Common myeloid progenitor, CD34-positive (primary cell): ENCODE measurements around the gene PSMD8.

Experiments
- CTCF ChIA-PET: fragments of 350-600 bp; sonication (Branson Sonifier 250); formaldehyde crosslinking; loops from one replicate; lab custom pipeline; 2021; ENCODE audit warnings: antibody characterized with exemption; lab: Charles Lee
- POLR2A ChIA-PET: fragments of 350-600 bp; sonication (Branson Sonifier 250); formaldehyde crosslinking; loops from one replicate; lab custom pipeline; 2021; ENCODE audit warnings: antibody characterized with exemption; lab: Charles Lee
- DNase-seq, 3 donors: peaks; one replicate each; pipeline versions ENCODE4 v3.0.0 to v3.0.0-alpha.2; 2013
- H3K27ac ChIP-seq, 2 experiments: 1 replicate in 1 of 2; 2 replicates in 1 of 2; pipeline ENCODE4 v1.7.0; 2013; ENCODE audit warnings: inconsistent platforms in 2 of 2, low read length in 2 of 2, mild to moderate bottlenecking in 2 of 2, low read depth in 1 of 2, moderate library complexity in 1 of 2; ENCODE audit not compliant: severe bottlenecking in 2 of 2, insufficient read depth in 1 of 2, poor library complexity in 1 of 2
- H3K27me3 ChIP-seq, 5 experiments: replicated peaks in 2 of 5; 1 replicate in 3 of 5; 2 replicates in 2 of 5; pipeline versions ENCODE4 v1.6.1 to v1.7.0; 2013; ENCODE audit warnings: low read length in 4 of 5, mild to moderate bottlenecking in 2 of 5, moderate library complexity in 2 of 5, inconsistent platforms in 1 of 5; ENCODE audit not compliant: insufficient read depth in 5 of 5, control insufficient read depth in 4 of 5
- H3K36me3 ChIP-seq, 4 experiments: 1 replicate in 2 of 4; 2 replicates in 2 of 4; pipeline versions ENCODE4 v1.6.1 to v1.7.0; 2013; ENCODE audit warnings: low read length in 3 of 4, control low read depth in 1 of 4, mild to moderate bottlenecking in 1 of 4; ENCODE audit not compliant: control insufficient read depth in 4 of 4, insufficient read depth in 4 of 4
- H3K4me1 ChIP-seq, 4 experiments: 1 replicate in 3 of 4; 2 replicates in 1 of 4; pipeline versions ENCODE4 v1.6.1 to v1.7.1; 2013; ENCODE audit warnings: low read length in 3 of 4, mild to moderate bottlenecking in 3 of 4, control low read depth in 1 of 4, inconsistent platforms in 1 of 4, moderate library complexity in 1 of 4; ENCODE audit not compliant: control insufficient read depth in 4 of 4, insufficient read depth in 4 of 4; ENCODE audit errors: control extremely low read depth in 1 of 4
- H3K4me3 ChIP-seq, 7 experiments: 1 replicate in 4 of 7; 2 replicates in 3 of 7; pipeline versions ENCODE4 v1.5.1 to v1.7.0; 2013; ENCODE audit warnings: mild to moderate bottlenecking in 7 of 7, low read length in 6 of 7, moderate library complexity in 6 of 7, inconsistent platforms in 2 of 7, low read depth in 2 of 7, control low read depth in 1 of 7; ENCODE audit not compliant: insufficient read depth in 4 of 7, control insufficient read depth in 1 of 7; ENCODE audit errors: extremely low read depth in 1 of 7
- H3K9me3 ChIP-seq, 5 experiments: 1 replicate in 4 of 5; 2 replicates in 1 of 5; pipeline versions ENCODE4 v1.6.1 to v1.7.1; 2013; ENCODE audit warnings: low read length in 4 of 5, mild to moderate bottlenecking in 2 of 5, inconsistent platforms in 1 of 5, low read depth in 1 of 5, moderate library complexity in 1 of 5; ENCODE audit not compliant: control insufficient read depth in 4 of 5, insufficient read depth in 2 of 5; ENCODE audit errors: control extremely low read depth in 1 of 5
- WGBS: methylation state at CpG from one replicate; pipeline ENCODE4 v1.1.5; 2013; ENCODE audit not compliant: insufficient coverage; 5-methylcytosine and 5-hydroxymethylcytosine counted together

The PSMD8 gene

GRCh38 chr19:38351865-38352395, 22.4 kb upstream of the PSMD8 start:
- POLR2A ChIA-PET: interaction anchor here (0.8 kb wide), 1 partner anchor 8 kb away, joined by 4 read pairs; no protein-coding TSS in a partner anchor

GRCh38 chr19:38352611-38353010, 21.8 kb upstream of the PSMD8 start:
- Histone ChIP-seq H3K27ac (no peak overlapping the region), H3K4me1 (no peaks in the 10 kb centered on the region), H3K27me3 (peaks cover 0 to 9% (median 2%) of the 10 kb centered on the region in 5 experiments), H3K9me3 (no peaks in the 10 kb centered on the region), H3K36me3 (no peaks in the 10 kb centered on the region), H3K4me3 (no peak overlapping the region)
- POLR2A ChIA-PET: no interaction called here
- no peak for DNase-seq
- CTCF ChIA-PET: no interaction called here
- WGBS: 80% methylated on average over 4 of the region's 8 CpGs

More at GRCh38 chr19:38351865-38352395, 22.4 kb upstream of the PSMD8 start:
- Histone ChIP-seq H3K36me3 (no peaks in the 10 kb centered on the region), H3K27ac (no peak overlapping the region), H3K9me3 (no peaks in the 10 kb centered on the region), H3K4me1 (no peaks in the 10 kb centered on the region), H3K27me3 (peaks cover 0 to 9% (median 2%) of the 10 kb centered on the region in 5 experiments), H3K4me3 (no peak overlapping the region)
- 72% methylated on average over 5 of the region's 9 CpGs for WGBS
- CTCF ChIA-PET: interaction anchor here (1.5 kb wide), 1 partner anchor 108 kb away, joined by 3 read pairs; no protein-coding TSS in a partner anchor
- DNase-seq: no peak

- no peak overlapping the region for H3K4me3 ChIP-seq
- DNase-seq: no peak
- no peaks in the 10 kb centered on the region for H3K36me3 ChIP-seq
- CTCF ChIA-PET: no interaction called here
- 94% methylated on average over 14 of the region's 16 CpGs for WGBS
- no peaks in the 10 kb centered on the region for H3K9me3 ChIP-seq
- peaks cover 0 to 39% (median 24%) of the 10 kb centered on the region in 5 experiments for H3K27me3 ChIP-seq
- H3K4me1 ChIP-seq: peaks cover 0 to 1% (median 0%) of the 10 kb centered on the region in 4 experiments
- POLR2A ChIA-PET: no interaction called here
- no peak overlapping the region for H3K27ac ChIP-seq
These were observed 18.3 kb upstream of the PSMD8 start for GRCh38 chr19:38355728-38356725.

- Histone ChIP-seq H3K9me3 (no peaks in the 10 kb centered on the region), H3K36me3 (no peaks in the 10 kb centered on the region), H3K27me3 (peaks cover 0 to 44% (median 24%) of the 10 kb centered on the region in 5 experiments), H3K4me1 (peaks cover 0 to 18% (median 14%) of the 10 kb centered on the region in 4 experiments), H3K27ac (no peak overlapping the region), H3K4me3 (no peak overlapping the region)
- CTCF ChIA-PET: interaction anchor here (1.4 kb wide), 1 partner anchor 10 kb away, joined by 3 read pairs; no protein-coding TSS in a partner anchor
- POLR2A ChIA-PET: interaction anchor here (1.2 kb wide), 1 partner anchor 87 kb away, joined by 3 read pairs; no protein-coding TSS in a partner anchor
- DNase-seq: no peak
- WGBS: 31% methylated on average over 4 of the region's 5 CpGs
These were observed 16.3 kb upstream of the PSMD8 start for GRCh38 chr19:38358071-38358470.

GRCh38 chr19:38359242-38360021, 14.9 kb upstream of the PSMD8 start:
- Histone ChIP-seq H3K27ac (no peak overlapping the region), H3K4me3 (no peak overlapping the region), H3K9me3 (no peaks in the 10 kb centered on the region), H3K36me3 (no peaks in the 10 kb centered on the region), H3K4me1 (peaks cover 0 to 20% (median 14%) of the 10 kb centered on the region in 4 experiments), H3K27me3 (peaks cover 0 to 44% (median 24%) of the 10 kb centered on the region in 5 experiments)
- POLR2A ChIA-PET: interaction anchor here (1.0 kb wide), 1 partner anchor 8 kb away, joined by 4 read pairs; no protein-coding TSS in a partner anchor
- DNase-seq: no peak
- WGBS: 53% methylated on average over 13 of the region's 18 CpGs
- CTCF ChIA-PET: interaction anchor here (0.6 to 1.4 kb wide), 2 partner anchors 11 to 227 kb away, joined by 3 read pairs; no protein-coding TSS in a partner anchor

- POLR2A ChIA-PET: interaction anchor here (1.0 to 2.5 kb wide), 2 partner anchors 8 to 14 kb away, joined by 4 to 11 read pairs; partner anchors contain the start of gene PSMD8
- CTCF ChIA-PET: no interaction called here
- no peak for DNase-seq
- Histone ChIP-seq H3K36me3 (no peaks in the 10 kb centered on the region), H3K4me3 (no peak overlapping the region), H3K27ac (no peak overlapping the region), H3K4me1 (peaks cover 0 to 20% (median 14%) of the 10 kb centered on the region in 4 experiments), H3K9me3 (no peaks in the 10 kb centered on the region), H3K27me3 (peaks cover 0 to 44% (median 24%) of the 10 kb centered on the region in 5 experiments)
- WGBS: 91% methylated on average over 9 of the region's 9 CpGs
These were observed 14.0 kb upstream of the PSMD8 start for GRCh38 chr19:38360351-38360750.
